ENCODE measurements around the gene DCP1B.

DNA sequence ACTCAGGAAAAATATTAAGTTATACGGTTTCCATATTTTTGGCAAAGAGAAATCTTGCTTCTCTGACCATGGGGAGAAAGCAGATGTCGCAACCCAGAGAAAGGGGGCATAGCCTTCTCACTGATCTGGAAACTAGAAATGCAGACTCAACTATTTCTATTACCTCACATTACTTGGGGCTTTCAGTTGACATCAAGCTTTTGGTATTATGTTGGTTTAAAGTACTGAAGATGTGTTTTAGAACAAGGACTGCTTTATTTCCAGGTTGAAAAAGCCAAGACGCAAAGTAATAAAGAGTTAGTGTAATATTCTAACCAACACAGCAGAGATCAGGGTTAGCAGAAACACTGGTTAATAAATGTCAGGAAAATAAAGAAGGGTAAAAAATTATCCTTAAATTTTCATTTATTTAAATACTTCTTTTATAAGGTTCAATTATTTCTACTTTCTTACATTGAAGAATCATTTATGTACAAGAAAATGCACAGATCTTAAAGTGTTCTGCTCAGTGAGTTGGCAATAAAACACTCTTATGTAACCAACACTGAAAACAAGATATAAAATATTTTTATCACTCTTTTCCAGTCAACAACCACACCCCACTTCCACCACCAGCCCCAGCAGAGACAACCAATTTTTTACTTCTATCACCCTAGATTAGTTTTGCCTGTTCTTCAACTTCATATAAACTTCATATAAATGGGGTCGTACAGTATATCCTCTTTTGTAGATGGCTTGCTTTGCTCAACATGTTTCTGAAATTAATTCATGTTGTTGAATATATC lies 26.0 kb downstream of the DCP1B start:
- TF ChIP-seq, protein P1, sequence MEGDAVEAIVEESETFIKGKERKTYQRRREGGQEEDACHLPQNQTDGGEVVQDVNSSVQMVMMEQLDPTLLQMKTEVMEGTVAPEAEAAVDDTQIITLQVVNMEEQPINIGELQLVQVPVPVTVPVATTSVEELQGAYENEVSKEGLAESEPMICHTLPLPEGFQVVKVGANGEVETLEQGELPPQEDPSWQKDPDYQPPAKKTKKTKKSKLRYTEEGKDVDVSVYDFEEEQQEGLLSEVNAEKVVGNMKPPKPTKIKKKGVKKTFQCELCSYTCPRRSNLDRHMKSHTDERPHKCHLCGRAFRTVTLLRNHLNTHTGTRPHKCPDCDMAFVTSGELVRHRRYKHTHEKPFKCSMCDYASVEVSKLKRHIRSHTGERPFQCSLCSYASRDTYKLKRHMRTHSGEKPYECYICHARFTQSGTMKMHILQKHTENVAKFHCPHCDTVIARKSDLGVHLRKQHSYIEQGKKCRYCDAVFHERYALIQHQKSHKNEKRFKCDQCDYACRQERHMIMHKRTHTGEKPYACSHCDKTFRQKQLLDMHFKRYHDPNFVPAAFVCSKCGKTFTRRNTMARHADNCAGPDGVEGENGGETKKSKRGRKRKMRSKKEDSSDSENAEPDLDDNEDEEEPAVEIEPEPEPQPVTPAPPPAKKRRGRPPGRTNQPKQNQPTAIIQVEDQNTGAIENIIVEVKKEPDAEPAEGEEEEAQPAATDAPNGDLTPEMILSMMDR (IDR thresholded peaks at IDR 0.05): no peak
- peak; percentile 51 to 68 (median 60) for TF ChIP-seq POLR2AphosphoS5 (IDR thresholded peaks at IDR 0.05)
- peak in 3 of 4 donors; percentile 31 to 37 (median 35) for TF ChIP-seq EP300 (IDR thresholded peaks at IDR 0.05)
